Heart left ventricle (tissue), 16 donors: ENCODE data around the gene SMPD3. TPM values are rescaled to one million over a fixed set of nuclear protein-coding genes. Genes with fewer than 3 reads are reported as not detected.
A peak's percentile ranks its signal among the peaks of the same experiment; 100 is the strongest.

Experiments used
- ATAC-seq, 4 donors: fragments of 200-7000 bp; cut with Tn5 transposase; one replicate each; pipeline ENCODE4 v1.9.1; 2020 to 2022; ENCODE audit warnings: moderate library complexity in 4 of 4, mild to moderate bottlenecking in 3 of 4, moderate number of reproducible peaks in 1 of 4
- DNase-seq, 5 donors: peaks; one replicate each; pipeline ENCODE4 v3.0.0-alpha.2; 2020
- H3K27ac ChIP-seq, 12 donors: fragments of 200-600 bp; sonication (generic) in 4 of 12; one replicate each; pipeline versions ENCODE4 v1.5.0 to v1.8.0; 2016 to 2022; ENCODE audit warnings: mild to moderate bottlenecking in 2 of 12
- H3K27me3 ChIP-seq, 9 donors: fragments of 200-600 bp; sonication (generic) in 2 of 9; one replicate each; pipeline versions ENCODE4 v1.5.1 to v1.8.0; 2016 to 2022; ENCODE audit warnings: mild to moderate bottlenecking in 3 of 9
- H3K36me3 ChIP-seq, 9 donors: fragments of 200-600 bp; sonication (generic) in 2 of 9; one replicate each; pipeline versions ENCODE4 v1.5.0 to v1.8.0; 2018 to 2022; ENCODE audit warnings: mild to moderate bottlenecking in 2 of 9
- H3K4me1 ChIP-seq, 12 donors: fragments of 200-600 bp; sonication (generic) in 4 of 12; one replicate each; pipeline versions ENCODE4 v1.5.0 to v1.8.0; 2016 to 2022; ENCODE audit warnings: mild to moderate bottlenecking in 3 of 12
- H3K4me3 ChIP-seq, 12 donors: fragments of 200-600 bp; sonication (generic) in 4 of 12; one replicate each; pipeline versions ENCODE4 v1.5.0 to v1.8.0; 2017 to 2022; ENCODE audit warnings: mild to moderate bottlenecking in 9 of 12, moderate library complexity in 4 of 12
- H3K9me3 ChIP-seq, 12 donors: fragments of 200-600 bp; sonication (generic) in 4 of 12; one replicate each; pipeline versions ENCODE4 v1.5.0 to v1.8.0; 2016 to 2022; ENCODE audit warnings: mild to moderate bottlenecking in 1 of 12
- POLR2A ChIP-seq, 2 donors: fragments of 450-650 bp; IDR thresholded peaks; one replicate each; pipeline ENCODE4 v1.6.1; 2017; ENCODE audit warnings: antibody characterized with exemption in 2 of 2, mild to moderate bottlenecking in 2 of 2, moderate library complexity in 2 of 2
- WGBS, 4 donors: extraction: QIAGEN DNeasy Blood & Tissue Kit in 2 of 4; methylation state at CpG; one replicate each; pipeline versions ENCODE4 v1.1.5 to v1.1.7; 2013 to 2018; 5-methylcytosine and 5-hydroxymethylcytosine counted together
- intact Hi-C, 10 donors: fragments of 100-400 bp; cut with DNase I; formaldehyde crosslinking; loops; one replicate each; pipeline versions ENCODE4 v1.11.1 to v1.14.2; 2022
- polyA plus RNA-seq, 2 donors: library from polyadenylated mRNA; stranded (reverse); fragments of 200-250 nt; gene quantifications; one replicate each; pipeline ENCODE4 v1.2.3, GENCODE V29; 2013
- total RNA-seq, 9 donors: library from RNA; depleted of rRNA in 2 of 9; stranded (reverse); fragments of >200 nt in 2 of 9; fragmentation: NEBNext Ultra II Directional in 3 of 9; extraction: Animal tissue kit (Norgen Biotek cat#: 25700) in 3 of 9; gene quantifications; one replicate each; pipeline versions ENCODE4 v1.1.0 to v1.2.4, GENCODE V29; 2016 to 2023
- TF ChIP-seq, protein P1 (sequence below), 12 donors: fragments of 200-600 bp; sonication (generic) in 4 of 12; IDR thresholded peaks; one replicate each; pipeline versions ENCODE4 v1.5.0 to v1.8.0; 2018 to 2022; ENCODE audit warnings: antibody characterized with exemption in 12 of 12, mild to moderate bottlenecking in 5 of 12
- donor health status: ischemic (EF 13 %, LVEDD 7.1; RV severe dilation, severe dysfunction).
- donor health status: healthy with polysubstance abuse.
- donor health status: DM: no; HTN: yes; CAD: no.
- donor health status: DM: no; HTN: no; CAD: no.
- donor health status: ischemic (EF 25% LVEDD 6.9; RV normal size, moderate dysfunction).
- donor health status: ischemic (EF 25% LVEDD 5.7; RV mildly dilated, moderate dysfunction).
- donor health status: healthy.
- donor health status: DM: yes; HTN: yes; CAD: no.
- donor health status: ischemic (EF 35%, LVEDD 5.7; RV mildly dilated, moderate dysfunction).
- donor health status: nonischemic (EF 11% LVEDD 7.7; RV severe dilation, severe dysfunction).
- donor health status: DM: yes; HTN: yes; CAD: no.
- donor health status: PGD.
- donor health status: ischemic (EF 29% LVEDD 5.4; RV normal size, mild dysfunction).
- donor health status: nonischemic (EF 23%, LVEDD 6.1; RV moderate dilation, normal function).

The SMPD3 gene
- total and polyA plus RNA-seq, 11 donors = 0.07 to 14.4 (median 0.17) TPM; not detected in 3

DNA sequence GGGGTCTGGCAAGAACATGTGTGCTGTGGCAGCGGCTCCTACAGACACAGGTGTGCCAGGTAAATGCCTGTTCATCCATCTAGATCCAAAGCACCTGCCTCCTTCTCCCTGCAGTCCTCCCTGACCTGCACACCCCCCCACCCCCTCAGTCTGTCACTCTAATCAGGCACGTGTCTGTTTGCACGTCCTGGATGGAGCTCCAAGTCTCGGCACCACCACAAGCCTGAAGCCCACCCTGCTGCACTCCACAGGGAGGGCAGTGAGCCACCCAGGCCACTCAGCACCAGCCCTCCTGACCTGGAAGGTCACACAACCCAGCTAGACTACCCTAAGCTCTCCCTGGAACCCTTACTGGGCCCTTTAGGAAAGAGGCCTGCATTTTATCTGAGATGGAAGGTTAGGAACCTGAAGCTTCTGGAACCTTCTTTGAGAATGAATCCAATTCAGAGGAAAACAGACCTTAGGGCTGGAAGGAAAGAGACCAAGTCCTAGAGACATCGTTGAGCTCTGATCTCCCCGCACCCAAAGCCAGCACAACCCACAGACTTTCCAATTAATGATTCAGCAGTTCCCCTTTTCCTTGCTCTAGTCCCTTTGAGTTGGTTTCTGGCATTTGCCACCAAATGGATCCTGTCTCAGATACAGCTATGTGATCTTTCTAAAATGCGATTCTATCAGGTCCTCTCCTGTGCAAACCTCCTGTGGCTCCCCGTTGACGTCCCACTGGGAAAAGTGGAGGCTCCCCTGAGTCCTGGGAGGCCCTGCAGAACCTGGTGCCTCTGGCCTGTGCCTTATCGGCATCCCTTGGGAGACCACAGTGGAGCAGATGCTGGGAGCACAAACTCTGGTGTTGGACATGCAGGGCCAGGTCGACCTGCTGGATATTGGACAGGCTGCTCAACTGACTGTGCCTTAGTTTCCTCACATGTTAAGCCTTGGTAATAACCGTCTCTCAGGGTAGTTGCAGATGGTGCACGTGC, 69.6 kb downstream of the SMPD3 start:
- Histone ChIP-seq H3K36me3 (no peaks in the 10 kb centered on the region), H3K9me3 (no peaks in the 10 kb centered on the region), H3K27ac (no peak overlapping the region), H3K27me3 (no peaks in the 10 kb centered on the region), H3K4me3 (no peak overlapping the region), H3K4me1 (no peaks in the 10 kb centered on the region)
- intact Hi-C loops = no loop called here
- ATAC-seq (no peak), DNase-seq (peak in 1 of 5 donors; percentile 20)
- 76 to 86% (median 81%) methylated on average over 13 of the region's 13 CpGs for WGBS, 4 donors
- TF ChIP-seq POLR2A (IDR thresholded peaks at IDR 0.05) = no peak
- TF ChIP-seq, protein P1, sequence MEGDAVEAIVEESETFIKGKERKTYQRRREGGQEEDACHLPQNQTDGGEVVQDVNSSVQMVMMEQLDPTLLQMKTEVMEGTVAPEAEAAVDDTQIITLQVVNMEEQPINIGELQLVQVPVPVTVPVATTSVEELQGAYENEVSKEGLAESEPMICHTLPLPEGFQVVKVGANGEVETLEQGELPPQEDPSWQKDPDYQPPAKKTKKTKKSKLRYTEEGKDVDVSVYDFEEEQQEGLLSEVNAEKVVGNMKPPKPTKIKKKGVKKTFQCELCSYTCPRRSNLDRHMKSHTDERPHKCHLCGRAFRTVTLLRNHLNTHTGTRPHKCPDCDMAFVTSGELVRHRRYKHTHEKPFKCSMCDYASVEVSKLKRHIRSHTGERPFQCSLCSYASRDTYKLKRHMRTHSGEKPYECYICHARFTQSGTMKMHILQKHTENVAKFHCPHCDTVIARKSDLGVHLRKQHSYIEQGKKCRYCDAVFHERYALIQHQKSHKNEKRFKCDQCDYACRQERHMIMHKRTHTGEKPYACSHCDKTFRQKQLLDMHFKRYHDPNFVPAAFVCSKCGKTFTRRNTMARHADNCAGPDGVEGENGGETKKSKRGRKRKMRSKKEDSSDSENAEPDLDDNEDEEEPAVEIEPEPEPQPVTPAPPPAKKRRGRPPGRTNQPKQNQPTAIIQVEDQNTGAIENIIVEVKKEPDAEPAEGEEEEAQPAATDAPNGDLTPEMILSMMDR (IDR thresholded peaks at IDR 0.05) = no peak

DNA sequence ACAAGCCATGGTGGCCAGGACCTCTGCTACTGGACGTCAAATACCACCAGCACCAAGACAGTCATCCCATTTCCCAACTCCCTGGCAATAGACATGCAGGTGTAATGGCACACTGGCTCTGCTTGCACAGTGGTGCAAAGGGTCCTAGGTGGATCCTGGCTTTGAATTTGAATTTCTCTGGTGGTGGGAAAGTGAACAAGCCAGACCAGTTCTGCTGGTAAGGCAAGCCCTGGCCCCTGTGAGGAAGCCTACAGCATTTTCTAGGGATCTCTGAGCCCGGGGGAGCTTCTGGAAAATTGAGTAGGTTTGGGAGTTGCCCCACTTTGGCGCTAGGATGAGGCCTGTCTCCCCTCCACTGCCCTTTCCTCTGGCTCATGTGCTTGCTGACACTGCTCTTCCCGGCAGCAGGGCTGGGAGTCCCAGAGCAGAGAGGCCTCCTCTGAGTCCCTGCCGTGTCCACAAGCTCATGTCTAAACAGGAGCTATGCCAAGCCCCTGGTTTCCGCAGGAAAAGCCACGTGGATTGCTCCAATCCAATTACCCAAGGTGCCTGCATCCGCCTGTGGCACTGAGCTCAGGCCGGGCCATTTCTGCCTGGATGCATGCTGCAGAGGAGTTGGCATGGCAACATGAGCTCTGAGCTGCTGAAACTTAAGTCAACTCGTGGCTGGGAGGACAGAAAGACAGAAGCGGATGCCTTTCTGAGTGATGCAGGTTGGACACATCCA, 70.5 kb downstream of the SMPD3 start:
- no peaks in the 10 kb centered on the region for H3K27me3 ChIP-seq
- H3K36me3 ChIP-seq = no peaks in the 10 kb centered on the region
- no peak overlapping the region for H3K27ac ChIP-seq
- DNase-seq (peak in 1 of 5 donors; percentile 28), ATAC-seq (no peak)
- H3K4me3 ChIP-seq = no peak overlapping the region
- TF ChIP-seq, protein P1 (IDR thresholded peaks at IDR 0.05) = no peak
- TF ChIP-seq POLR2A (IDR thresholded peaks at IDR 0.05) = no peak
- intact Hi-C loops = no loop called here
- WGBS, 4 donors = 69 to 85% (median 73%) methylated on average over 7 to 11 of the region's 11 CpGs
- H3K4me1 ChIP-seq = no peaks in the 10 kb centered on the region
- no peaks in the 10 kb centered on the region for H3K9me3 ChIP-seq

DNA sequence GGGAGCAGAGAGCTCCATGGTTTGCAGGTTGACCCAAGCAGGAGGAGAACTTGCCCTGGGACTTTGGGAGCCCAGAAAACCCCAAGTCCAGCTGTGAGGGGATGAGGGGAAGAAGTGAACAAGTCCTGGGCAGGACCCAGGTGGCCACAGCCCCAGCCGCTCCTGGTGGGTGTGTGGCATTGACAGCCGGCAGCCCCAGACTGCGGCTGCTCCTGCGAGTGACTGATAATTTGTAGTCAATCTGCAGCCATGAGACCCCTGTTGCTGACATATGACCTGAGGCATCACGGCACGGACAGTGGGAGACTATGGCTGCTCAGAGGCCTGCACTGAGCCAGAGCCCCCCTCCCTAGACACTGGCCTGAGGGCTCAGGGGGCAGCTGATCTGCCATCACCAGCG, 71.1 kb downstream of the SMPD3 start:
- DNase-seq (peak in 1 of 5 donors; percentile 38), ATAC-seq (no peak)
- TF ChIP-seq, protein P1 (IDR thresholded peaks at IDR 0.05) = no peak
- no peak overlapping the region for H3K27ac ChIP-seq
- no peak overlapping the region for H3K4me3 ChIP-seq
- H3K27me3 ChIP-seq = no peaks in the 10 kb centered on the region
- intact Hi-C loops = no loop called here
- no peaks in the 10 kb centered on the region for H3K9me3 ChIP-seq
- no peaks in the 10 kb centered on the region for H3K4me1 ChIP-seq
- WGBS, 4 donors = 93 to 100% (median 94%) methylated on average over 2 to 7 of the region's 7 CpGs
- no peaks in the 10 kb centered on the region for H3K36me3 ChIP-seq

DNA sequence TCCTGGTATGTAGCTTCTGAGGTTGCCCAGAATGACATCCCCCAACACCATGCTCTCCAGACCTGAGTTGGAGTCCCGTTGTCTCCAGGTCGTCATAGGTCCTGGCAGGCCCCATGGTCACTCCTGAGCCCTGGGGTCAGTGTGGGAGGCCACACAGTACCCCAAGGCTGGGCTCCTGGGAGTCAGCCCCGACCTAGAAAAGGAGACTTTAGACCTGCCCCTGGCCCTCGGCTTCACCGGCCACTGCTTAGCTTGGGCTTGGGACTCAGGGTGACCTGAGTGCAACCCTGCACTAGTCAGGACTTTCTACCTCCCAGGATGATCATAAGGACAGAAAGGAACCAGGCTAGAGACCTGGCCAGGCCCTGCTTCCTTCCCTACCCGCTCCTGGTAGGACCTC, 71.7 kb downstream of the SMPD3 start:
- H3K36me3 ChIP-seq = no peaks in the 10 kb centered on the region
- no peaks in the 10 kb centered on the region for H3K9me3 ChIP-seq
- intact Hi-C loops = no loop called here
- 93 to 100% (median 94%) methylated on average over 3 to 6 of the region's 6 CpGs for WGBS, 4 donors
- TF ChIP-seq, protein P1 (IDR thresholded peaks at IDR 0.05) = no peak
- TF ChIP-seq POLR2A (IDR thresholded peaks at IDR 0.05) = no peak
- H3K4me3 ChIP-seq = no peak overlapping the region
- no peak overlapping the region for H3K27ac ChIP-seq
- ATAC-seq (no peak), DNase-seq (peak in 2 of 5 donors; percentile 10 to 51)
- H3K4me1 ChIP-seq = no peaks in the 10 kb centered on the region
- H3K27me3 ChIP-seq = no peaks in the 10 kb centered on the region
